ENCODE data around the gene SEBOX.

DNA sequence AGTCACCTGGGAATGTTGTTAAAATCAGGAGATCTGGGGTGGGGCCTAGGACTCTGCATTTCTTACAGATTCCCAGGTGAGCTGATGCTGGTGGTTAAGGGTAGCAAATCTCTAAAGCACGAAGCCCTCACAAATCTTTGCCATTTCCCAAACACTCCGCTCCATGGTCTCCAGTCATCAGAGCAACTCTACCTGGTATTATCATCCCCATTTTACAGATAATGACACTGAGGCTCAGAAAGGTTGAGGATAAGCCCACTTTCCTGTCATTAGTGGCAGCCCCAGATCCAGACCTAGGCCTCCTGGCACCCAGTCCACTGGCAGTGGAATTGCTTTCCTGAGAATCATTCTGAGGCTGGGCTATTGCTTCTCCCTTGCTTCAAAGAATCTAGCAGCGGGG is 32.3 kb upstream of the SEBOX start:
- TF ChIP-seq CTCF (IDR thresholded peaks at IDR 0.05; ENCODE audit: low read length), result no peak
- TF ChIP-seq EZH2 (IDR thresholded peaks at IDR 0.05; ENCODE audit: borderline replicate concordance, low read length), result no peak
